Thyroid gland (tissue), 4 donors: Measurements from ENCODE around the gene EHD3. TPM values are rescaled to one million over a fixed set of nuclear protein-coding genes. Genes with fewer than 3 reads are reported as not detected.

Experiments used
- DNase-seq, 2 donors: peaks; one replicate each; pipeline ENCODE4 v3.0.0-alpha.2; 2019
- H3K27ac ChIP-seq, 3 donors: fragments of 200-600 bp; sonication (generic); 1 replicate in 2 of 3; 2 replicates in 1 of 3; pipeline ENCODE4 v1.5.1; 2016 to 2019; ENCODE audit warnings: mild to moderate bottlenecking in 1 of 3, moderate library complexity in 1 of 3
- H3K27me3 ChIP-seq: fragments of 200-600 bp; sonication (generic); one replicate; pipeline ENCODE4 v1.5.1; 2019
- H3K36me3 ChIP-seq, 2 donors: fragments of 200-600 bp; sonication (generic); one replicate each; pipeline ENCODE4 v1.5.1; 2016 to 2019
- H3K4me1 ChIP-seq, 2 donors: fragments of 200-600 bp; sonication (generic); one replicate each; pipeline ENCODE4 v1.5.1; 2017 to 2019
- H3K4me3 ChIP-seq, 3 donors: fragments of 200-600 bp; sonication (generic); replicated peaks in 1 of 3; 1 replicate in 2 of 3; 2 replicates in 1 of 3; pipeline ENCODE4 v1.5.1; 2016; ENCODE audit warnings: mild to moderate bottlenecking in 1 of 3
- H3K9me3 ChIP-seq: fragments of 200-600 bp; sonication (generic); one replicate; pipeline ENCODE4 v1.5.1; 2017
- POLR2A ChIP-seq, 2 donors: fragments of 450-650 bp; IDR thresholded peaks; one replicate each; pipeline ENCODE4 v1.6.1; 2017; ENCODE audit warnings: antibody characterized with exemption in 2 of 2, mild to moderate bottlenecking in 2 of 2, moderate library complexity in 1 of 2
- WGBS, 2 donors: methylation state at CpG; one replicate each; pipeline ENCODE4 v1.1.5; 2017; 5-methylcytosine and 5-hydroxymethylcytosine counted together
- intact Hi-C: fragments of 100-400 bp; cut with DNase I; formaldehyde crosslinking; loops from one replicate; pipeline ENCODE4 v1.15.1; 2023
- total RNA-seq, 4 donors: library from RNA; depleted of rRNA; stranded (reverse); fragments of >200 nt; gene quantifications; one replicate each; pipeline ENCODE4 v1.2.3, GENCODE V29; 2016
- TF ChIP-seq, protein P1 (sequence below), 6 experiments: fragments of 200-600 bp in 3 of 6; fragments of 450-650 bp in 3 of 6; sonication (generic) in 3 of 6; IDR thresholded peaks; one replicate each; pipeline ENCODE4 v1.5.1; 2016 to 2019; ENCODE audit warnings: antibody characterized with exemption in 6 of 6, mild to moderate bottlenecking in 2 of 6, inconsistent platforms in 1 of 6, moderate library complexity in 1 of 6

Gene EHD3
- total RNA-seq, 4 donors from 2014 or later = 4.2 to 9.2 (median 5.5) TPM

DNA sequence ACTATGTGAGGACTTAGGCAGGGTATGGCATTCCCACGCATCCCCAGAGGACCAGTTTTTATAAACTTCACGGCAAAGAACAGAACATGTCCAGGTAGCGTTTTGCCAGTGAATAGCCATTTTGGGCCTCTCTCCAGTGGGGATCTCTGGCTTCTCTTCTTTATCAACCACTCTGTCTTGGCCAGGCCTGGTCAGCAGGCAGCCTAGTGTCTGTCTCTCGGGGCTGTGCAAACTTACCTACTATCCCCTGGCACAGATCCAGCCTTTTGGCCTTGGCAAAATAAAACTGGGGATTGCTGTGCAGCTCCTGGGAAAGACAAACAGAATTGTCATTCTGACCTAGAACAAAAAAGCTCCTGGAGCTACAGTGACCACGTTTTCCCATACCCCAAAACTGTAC, 31.1 kb upstream of the EHD3 start:
- no peaks in the 10 kb centered on the region for H3K27me3 ChIP-seq
- no peak overlapping the region for H3K27ac ChIP-seq
- H3K9me3 ChIP-seq = no peaks in the 10 kb centered on the region
- no peaks in the 10 kb centered on the region for H3K36me3 ChIP-seq
- intact Hi-C loops = no loop called here
- no peak overlapping the region for H3K4me3 ChIP-seq
- peak; percentile 5 to 19 for DNase-seq
- no peaks in the 10 kb centered on the region for H3K4me1 ChIP-seq
- TF ChIP-seq, protein P1, sequence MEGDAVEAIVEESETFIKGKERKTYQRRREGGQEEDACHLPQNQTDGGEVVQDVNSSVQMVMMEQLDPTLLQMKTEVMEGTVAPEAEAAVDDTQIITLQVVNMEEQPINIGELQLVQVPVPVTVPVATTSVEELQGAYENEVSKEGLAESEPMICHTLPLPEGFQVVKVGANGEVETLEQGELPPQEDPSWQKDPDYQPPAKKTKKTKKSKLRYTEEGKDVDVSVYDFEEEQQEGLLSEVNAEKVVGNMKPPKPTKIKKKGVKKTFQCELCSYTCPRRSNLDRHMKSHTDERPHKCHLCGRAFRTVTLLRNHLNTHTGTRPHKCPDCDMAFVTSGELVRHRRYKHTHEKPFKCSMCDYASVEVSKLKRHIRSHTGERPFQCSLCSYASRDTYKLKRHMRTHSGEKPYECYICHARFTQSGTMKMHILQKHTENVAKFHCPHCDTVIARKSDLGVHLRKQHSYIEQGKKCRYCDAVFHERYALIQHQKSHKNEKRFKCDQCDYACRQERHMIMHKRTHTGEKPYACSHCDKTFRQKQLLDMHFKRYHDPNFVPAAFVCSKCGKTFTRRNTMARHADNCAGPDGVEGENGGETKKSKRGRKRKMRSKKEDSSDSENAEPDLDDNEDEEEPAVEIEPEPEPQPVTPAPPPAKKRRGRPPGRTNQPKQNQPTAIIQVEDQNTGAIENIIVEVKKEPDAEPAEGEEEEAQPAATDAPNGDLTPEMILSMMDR (IDR thresholded peaks at IDR 0.05) = no peak
- TF ChIP-seq POLR2A (IDR thresholded peaks at IDR 0.05) = no peak
- 63 to 73% methylated on average over 5 of the region's 5 CpGs for WGBS, 2 donors

- Histone ChIP-seq H3K27me3 (no peaks in the 10 kb centered on the region), H3K4me3 (no peak overlapping the region), H3K4me1 (no peaks in the 10 kb centered on the region), H3K27ac (no peak overlapping the region), H3K36me3 (no peaks in the 10 kb centered on the region), H3K9me3 (no peaks in the 10 kb centered on the region)
- no peak for DNase-seq
- no peak for TF ChIP-seq POLR2A (IDR thresholded peaks at IDR 0.05)
- TF ChIP-seq, protein P1 (IDR thresholded peaks at IDR 0.05) = no peak
- intact Hi-C loops = no loop called here
Measured at GRCh38 chr2:31203916-31204315, 30.0 kb upstream of the EHD3 start.

- Histone ChIP-seq H3K4me1 (no peaks in the 10 kb centered on the region), H3K27ac (no peak overlapping the region), H3K27me3 (no peaks in the 10 kb centered on the region), H3K36me3 (no peaks in the 10 kb centered on the region), H3K9me3 (no peaks in the 10 kb centered on the region), H3K4me3 (no peak overlapping the region)
- intact Hi-C loops = no loop called here
- TF ChIP-seq POLR2A (IDR thresholded peaks at IDR 0.05) = no peak
- TF ChIP-seq, protein P1 (IDR thresholded peaks at IDR 0.05) = no peak
- DNase-seq = no peak
- WGBS, 2 donors = 86 to 89% methylated on average over 6 of the region's 6 CpGs
Measured at GRCh38 chr2:31204783-31205182, 29.2 kb upstream of the EHD3 start.

DNA sequence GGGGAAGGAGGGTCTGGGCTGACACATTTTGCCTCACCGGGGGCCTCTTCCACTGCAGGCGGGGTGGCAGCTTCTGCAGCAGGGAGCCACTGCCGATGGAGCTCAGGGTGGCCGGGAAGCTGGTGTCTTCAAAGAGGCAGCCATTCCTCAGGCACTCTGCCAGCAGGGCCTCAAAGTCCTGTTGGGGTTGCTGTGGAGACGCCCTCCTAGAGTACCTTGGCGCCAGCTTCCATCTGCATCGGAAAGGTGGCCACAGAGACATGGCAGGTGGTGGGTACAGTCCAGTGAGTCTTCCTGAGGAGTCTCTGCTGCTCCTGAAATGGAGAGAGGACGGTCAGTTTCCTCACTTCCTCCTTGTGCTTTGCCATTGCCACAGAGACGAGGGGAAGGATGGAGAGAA, 28.8 kb upstream of the EHD3 start:
- WGBS, 2 donors = 65 to 79% methylated on average over 7 to 9 of the region's 9 CpGs
- H3K27ac ChIP-seq = no peak overlapping the region
- TF ChIP-seq, protein P1 (IDR thresholded peaks at IDR 0.05) = no peak
- no peak for TF ChIP-seq POLR2A (IDR thresholded peaks at IDR 0.05)
- DNase-seq = no peak
- no peak overlapping the region for H3K4me3 ChIP-seq
- no peaks in the 10 kb centered on the region for H3K27me3 ChIP-seq
- intact Hi-C loops = no loop called here
- H3K9me3 ChIP-seq = no peaks in the 10 kb centered on the region
- no peaks in the 10 kb centered on the region for H3K36me3 ChIP-seq
- no peaks in the 10 kb centered on the region for H3K4me1 ChIP-seq

DNA sequence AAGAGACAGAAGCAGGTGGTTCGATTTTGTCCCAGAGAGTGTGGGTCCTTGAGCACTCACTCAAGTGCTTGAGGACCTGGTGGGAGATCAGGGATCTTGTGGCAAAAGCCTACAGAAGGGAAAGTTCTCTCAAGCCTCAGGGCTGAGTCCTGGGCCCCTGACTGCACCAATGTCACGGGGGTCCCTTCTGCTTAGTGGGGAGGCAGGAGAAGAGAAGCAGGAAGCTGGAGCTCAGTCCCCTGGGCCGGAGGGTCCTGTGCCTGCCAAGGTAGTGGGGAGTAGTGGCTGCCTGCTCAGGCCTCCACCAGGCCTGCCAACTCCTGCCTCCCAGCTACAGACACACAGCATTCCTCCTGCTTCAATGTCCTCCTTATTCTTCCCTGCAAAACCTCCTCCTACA, 28.3 kb upstream of the EHD3 start:
- Histone ChIP-seq H3K4me1 (no peaks in the 10 kb centered on the region), H3K36me3 (no peaks in the 10 kb centered on the region), H3K4me3 (no peak overlapping the region), H3K27ac (no peak overlapping the region), H3K9me3 (no peaks in the 10 kb centered on the region), H3K27me3 (no peaks in the 10 kb centered on the region)
- 65 to 73% methylated on average over 3 of the region's 3 CpGs for WGBS, 2 donors
- DNase-seq = no peak
- intact Hi-C loops = no loop called here
- TF ChIP-seq, protein P1 (IDR thresholded peaks at IDR 0.05) = no peak
- TF ChIP-seq POLR2A (IDR thresholded peaks at IDR 0.05) = no peak
